PC-9 (cell line): ENCODE measurements around the gene SEPTIN6.

Experiments
- EZH2 ChIP-seq: fragments of 200-600 bp; sonication (generic); IDR thresholded peaks from 2 replicates; pipeline ENCODE4 v1.8.0; 2017; ENCODE audit warnings: antibody characterized with exemption, low read depth
- TF ChIP-seq, protein P1 (sequence below): fragments of 200-600 bp; sonication (generic); conservative IDR thresholded peaks from 2 replicates; pipeline ENCODE4 v1.6.1; 2017; ENCODE audit warnings: mixed run types, antibody characterized with exemption, mild to moderate bottlenecking, moderate library complexity

GRCh38 chrX:119655125-119655524, 37.8 kb downstream of the SEPTIN6 start:
- TF ChIP-seq, protein P1, sequence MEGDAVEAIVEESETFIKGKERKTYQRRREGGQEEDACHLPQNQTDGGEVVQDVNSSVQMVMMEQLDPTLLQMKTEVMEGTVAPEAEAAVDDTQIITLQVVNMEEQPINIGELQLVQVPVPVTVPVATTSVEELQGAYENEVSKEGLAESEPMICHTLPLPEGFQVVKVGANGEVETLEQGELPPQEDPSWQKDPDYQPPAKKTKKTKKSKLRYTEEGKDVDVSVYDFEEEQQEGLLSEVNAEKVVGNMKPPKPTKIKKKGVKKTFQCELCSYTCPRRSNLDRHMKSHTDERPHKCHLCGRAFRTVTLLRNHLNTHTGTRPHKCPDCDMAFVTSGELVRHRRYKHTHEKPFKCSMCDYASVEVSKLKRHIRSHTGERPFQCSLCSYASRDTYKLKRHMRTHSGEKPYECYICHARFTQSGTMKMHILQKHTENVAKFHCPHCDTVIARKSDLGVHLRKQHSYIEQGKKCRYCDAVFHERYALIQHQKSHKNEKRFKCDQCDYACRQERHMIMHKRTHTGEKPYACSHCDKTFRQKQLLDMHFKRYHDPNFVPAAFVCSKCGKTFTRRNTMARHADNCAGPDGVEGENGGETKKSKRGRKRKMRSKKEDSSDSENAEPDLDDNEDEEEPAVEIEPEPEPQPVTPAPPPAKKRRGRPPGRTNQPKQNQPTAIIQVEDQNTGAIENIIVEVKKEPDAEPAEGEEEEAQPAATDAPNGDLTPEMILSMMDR = no peak
- TF ChIP-seq EZH2 = no peak
